GM21576 (cell line): ENCODE measurements around the gene MYBBP1A.

Experiments
- ATAC-seq: cut with Tn5 transposase; IDR thresholded peaks from one replicate; pipeline ENCODE4 v1.9.1; 2021; ENCODE audit warnings: mild to moderate bottlenecking, moderate library complexity; ENCODE audit not compliant: unreplicated experiment

Gene MYBBP1A

DNA sequence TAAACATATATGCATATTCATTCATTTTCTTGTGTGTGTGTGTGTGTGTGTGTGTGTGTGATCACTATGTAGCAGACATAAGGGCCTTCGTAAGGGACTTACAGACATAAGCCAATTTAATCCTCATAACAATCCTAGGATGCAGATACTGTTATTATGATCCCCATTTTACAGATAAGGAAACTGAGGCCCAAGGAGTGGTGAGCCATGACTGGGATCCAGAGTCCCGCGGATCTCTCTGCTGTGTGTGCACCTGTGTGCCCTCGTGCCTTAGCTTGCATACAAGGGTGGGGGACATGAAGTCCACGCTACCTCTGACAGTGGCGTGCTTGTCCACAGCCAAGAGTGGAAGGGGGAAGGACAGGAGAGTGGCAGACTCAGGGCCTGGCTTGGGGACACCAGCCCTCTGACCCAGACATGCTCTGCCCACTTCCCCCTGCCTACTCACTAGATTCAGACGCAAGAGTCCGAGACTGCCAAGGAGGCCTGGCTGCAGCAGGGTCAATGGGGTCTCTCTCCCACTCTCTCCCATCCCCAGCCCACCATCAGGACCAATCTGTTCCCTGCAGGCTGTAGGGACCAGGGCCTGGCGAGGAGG lies 19.4 kb upstream of the MYBBP1A start:
- ATAC-seq: no peak

GRCh38 chr17:4573669-4574068 lies 18.5 kb upstream of the MYBBP1A start:
- no peak for ATAC-seq

- ATAC-seq: no peak
Observed at GRCh38 chr17:4573115-4573514, 17.9 kb upstream of the MYBBP1A start.

GRCh38 chr17:4572131-4572530 lies 16.9 kb upstream of the MYBBP1A start:
- no peak for ATAC-seq

GRCh38 chr17:4569591-4569990 lies 14.4 kb upstream of the MYBBP1A start:
- no peak for ATAC-seq

- ATAC-seq: no peak
Observed at GRCh38 chr17:4566785-4567184, 11.6 kb upstream of the MYBBP1A start.

GRCh38 chr17:4565209-4566141 lies 10.3 kb upstream of the MYBBP1A start:
- no peak for ATAC-seq

DNA sequence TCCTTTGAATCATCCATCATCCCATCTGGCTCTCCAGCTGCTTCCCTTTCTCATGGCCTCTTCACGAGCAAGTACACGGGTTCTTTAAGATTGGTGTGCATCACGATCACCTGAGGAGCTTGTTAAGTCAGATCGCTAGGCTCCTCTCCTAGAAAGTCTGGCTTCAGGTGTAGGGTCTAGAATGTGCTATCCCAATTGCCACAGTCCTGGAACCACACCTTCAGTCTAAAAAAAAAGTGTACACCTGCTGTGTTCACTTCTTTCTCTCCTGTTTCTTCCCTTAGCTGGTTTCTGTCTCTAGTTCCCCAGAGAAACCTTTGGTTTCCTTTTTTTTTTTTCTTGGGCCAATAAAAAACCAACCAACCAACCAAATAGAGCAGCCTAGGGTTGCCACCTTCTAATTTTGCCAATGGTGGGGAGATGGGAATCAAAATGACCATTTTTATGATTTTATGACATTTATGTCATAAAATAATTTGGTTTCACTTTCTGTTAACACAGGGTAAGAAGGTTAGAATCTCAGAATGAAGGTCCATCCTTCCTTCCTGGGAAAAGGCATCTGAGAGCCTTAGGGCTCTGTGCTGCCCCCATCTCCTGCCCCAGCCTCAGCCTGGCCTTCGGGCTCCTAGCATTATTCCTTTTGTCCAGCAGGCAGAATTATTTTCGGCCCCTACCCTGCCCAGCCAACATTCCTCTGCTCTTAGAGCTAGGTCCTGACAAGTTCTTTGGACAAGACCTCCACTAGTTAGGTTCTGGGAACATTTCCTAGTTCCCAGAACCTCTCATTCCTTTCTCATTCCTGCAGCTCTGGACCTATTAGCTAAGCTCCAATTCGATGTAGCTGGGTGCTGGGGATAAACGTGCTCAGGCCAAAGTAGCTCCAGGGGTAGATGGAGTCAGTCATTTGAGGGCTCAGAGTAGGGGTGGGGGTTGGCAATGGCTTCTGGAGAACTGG lies 7.1 kb upstream of the MYBBP1A start:
- ATAC-seq: no peak

- ATAC-seq: no peak
Observed at GRCh38 chr17:4560837-4561256, 5.7 kb upstream of the MYBBP1A start.

DNA sequence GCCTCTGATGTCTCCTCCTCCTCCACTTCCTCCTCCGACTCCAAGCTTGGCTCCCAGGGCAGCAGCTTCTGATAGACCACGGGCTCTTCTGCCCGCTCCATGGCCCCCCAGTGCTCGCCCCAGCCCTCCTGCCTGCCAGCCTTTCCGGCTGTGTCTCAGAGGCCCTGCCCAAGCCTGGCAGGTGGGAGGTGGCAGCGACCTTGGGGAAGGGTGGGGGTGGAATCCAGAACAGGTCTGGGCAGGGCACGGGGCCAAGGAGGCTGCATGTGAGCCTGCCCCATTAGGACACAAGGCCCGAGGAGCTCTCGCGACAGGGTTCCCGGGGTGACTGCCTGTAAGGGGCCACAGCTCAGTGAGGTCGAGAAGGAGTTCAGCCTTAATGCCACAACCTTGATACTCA lies 5.2 kb upstream of the MYBBP1A start, which contains the start of gene GGT6:
Gene GGT6 (minus strand): TSS at position 157 of the 400 bp plus-strand sequence. CDS start 56 bp downstream, at position 101.
- no peak for ATAC-seq

DNA sequence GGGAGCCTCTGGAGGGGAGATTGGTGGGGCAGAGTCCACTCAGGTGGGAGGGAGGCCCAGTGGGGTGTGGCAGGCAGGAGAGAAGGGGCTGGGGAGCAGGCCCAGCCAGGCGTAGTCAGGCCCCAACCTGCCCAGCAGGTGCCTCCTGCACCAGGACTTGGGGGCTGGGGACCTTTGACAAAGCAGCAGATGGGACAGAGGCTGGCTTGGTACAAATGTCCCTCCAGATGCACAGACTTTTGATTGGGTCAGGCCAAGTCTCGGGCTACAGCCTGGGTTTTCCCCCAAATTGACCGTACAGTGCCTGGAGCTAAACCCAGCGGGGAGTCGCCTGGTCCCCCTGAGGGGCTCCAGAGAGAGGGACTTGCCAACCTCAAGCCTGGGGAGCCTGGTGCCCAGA lies 4.8 kb upstream of the MYBBP1A start:
- no peak for ATAC-seq

DNA sequence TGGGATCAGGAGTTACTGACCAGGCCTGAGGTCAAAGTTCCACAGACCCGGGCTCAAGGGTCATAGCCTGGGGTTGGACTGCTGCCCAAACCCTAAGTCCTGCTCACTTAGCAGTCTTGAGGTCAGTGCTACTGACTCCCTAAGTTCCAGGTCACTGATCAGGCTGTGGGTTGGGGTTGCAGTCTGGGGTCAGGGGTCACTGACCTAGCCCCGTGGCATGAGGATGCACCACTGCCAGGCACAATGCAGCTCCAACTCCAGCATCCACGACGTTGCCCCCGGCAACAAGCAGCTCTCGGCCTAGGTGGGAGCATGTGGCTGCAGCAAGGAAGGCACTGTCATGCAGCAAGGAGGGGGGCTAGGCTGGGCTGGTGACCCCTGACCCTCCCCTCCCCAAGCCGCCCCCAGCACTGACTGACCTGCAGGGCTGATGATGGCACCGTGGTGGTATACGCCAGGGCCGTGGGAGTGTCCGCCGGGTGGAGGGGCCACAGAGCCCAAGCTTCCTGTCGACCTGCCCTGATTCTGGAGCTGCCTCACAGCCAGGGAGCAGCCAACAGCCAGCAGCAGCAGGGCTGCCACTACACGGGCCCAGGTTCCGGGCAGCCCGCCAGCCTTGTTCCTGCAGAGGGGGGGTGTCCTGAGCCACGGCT lies 4.1 kb upstream of the MYBBP1A start:
- ATAC-seq: no peak

DNA sequence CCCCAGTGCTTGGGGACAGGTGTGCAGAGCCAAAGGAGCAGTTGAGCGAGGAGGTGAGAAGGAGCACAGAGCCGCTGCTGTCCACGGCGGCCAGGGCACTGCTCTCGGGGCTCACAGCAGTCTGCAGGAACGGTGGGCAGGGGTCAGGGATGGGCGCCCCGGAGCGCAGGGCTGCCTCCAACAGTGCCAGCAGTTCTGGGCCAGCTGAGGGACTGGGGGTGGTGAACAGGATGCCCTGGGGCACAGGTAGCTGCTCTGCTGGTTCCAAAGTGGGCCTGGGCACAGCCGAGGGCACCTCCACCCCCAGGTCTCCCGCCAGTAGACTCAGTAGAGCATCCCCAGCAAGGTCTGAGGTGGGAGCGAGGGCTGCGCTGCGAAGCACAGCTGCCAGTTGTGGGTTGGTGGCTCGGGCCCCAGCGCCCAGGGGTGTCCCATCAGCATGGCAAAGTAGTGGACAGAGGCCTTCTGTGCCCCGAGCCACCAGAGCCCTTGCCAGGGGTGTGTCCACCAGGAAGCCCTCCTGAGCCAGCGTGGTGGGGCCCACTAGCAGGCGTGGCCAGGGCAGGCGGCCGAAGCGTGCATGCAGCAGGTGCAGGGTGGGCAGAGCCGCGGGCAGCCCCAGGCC lies 3.3 kb upstream of the MYBBP1A start:
- no peak for ATAC-seq

GRCh38 chr17:4557626-4558346 lies 2.6 kb upstream of the MYBBP1A start:
- ATAC-seq: no peak

GRCh38 chr17:4556996-4557395 lies 1.8 kb upstream of the MYBBP1A start:
- no peak for ATAC-seq

DNA sequence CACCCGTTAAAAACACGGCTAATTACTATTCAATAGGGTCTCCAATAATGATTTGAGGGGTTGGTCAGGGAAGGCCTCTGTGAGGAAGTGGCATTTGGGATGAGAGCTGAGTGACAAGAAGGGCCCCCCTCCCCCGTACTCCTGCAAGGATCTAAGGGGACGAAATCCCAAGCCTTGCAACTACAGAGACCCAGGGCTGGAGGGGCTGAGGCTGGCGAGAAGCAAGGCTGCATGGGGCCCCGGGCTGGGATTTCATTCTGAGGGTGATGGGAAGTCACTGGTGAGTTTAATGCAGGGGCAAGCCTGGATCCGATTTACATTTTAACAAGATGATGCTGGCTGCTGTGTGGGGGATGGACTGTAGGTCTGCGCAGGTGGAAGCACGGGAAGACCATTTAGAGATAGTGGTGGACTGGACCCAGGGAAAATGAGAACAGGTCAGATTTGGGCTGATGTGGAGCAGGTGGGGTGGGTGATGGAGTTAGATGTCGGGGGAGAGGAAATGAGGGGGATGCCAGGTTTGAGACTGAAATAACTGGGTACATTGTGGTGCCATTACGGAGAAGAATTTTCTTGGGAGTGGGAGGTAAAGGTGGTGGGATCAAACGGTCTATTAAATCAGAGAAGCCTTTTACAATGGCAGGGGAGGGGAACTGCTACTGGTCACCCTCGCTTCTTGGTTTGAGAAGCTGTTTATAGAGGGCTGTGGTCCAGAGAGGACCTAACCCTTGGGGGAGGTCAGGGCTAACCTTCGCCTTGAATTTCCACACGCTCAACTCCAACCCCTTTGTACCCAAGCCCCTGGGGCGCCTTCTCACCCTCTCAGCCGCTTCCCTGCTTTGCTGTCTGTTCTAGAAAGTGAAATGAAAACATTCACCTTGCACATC lies 932 bp upstream of the MYBBP1A start:
- no peak for ATAC-seq

- no peak for ATAC-seq
Observed at GRCh38 chr17:4554441-4554996, 665 bp downstream of the MYBBP1A start.

- no peak for ATAC-seq
Observed at GRCh38 chr17:4553669-4554068, 1.5 kb downstream of the MYBBP1A start.
